ENCODE measurements around the gene MYO5A.

- TF ChIP-seq GATA2 (IDR thresholded peaks at IDR 0.05; ENCODE audit: low read depth, low read length), result no peak
- no peak for TF ChIP-seq GATA3 (IDR thresholded peaks at IDR 0.05; ENCODE audit: low read depth, low read length)
Measured at GRCh38 chr15:52509500-52510245, 19.0 kb downstream of the MYO5A start.
